ENCODE measurements around the gene CDC27.
"Not testable (repeated sequence)": the region's sequence is repeated elsewhere in the genome, so short reads cannot be mapped to it uniquely, and the experiment has no call there.

Gene CDC27

DNA sequence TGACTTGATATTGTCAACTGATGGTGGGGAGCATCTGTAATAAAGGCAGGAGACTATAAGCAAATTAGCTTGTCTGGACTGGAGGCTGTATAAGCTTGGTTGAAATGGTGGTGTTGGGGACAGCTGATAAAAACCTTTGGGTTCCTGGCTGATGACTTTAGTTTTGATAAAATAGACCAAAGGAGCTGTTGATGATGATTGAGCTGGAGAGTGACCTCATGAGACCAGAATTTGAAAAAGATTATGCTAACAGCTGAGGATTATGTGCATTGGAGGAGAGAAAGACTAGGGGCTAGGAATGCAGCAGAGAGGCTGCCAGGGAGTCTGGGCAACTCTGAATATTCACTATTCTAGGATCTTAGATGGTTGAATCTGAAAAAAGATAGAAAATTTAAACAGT, 8.7 kb upstream of the CDC27 start:
- in situ Hi-C loops (cut with MboI; ENCODE audit: low sequenced_read_pairs) = no loop called here

DNA sequence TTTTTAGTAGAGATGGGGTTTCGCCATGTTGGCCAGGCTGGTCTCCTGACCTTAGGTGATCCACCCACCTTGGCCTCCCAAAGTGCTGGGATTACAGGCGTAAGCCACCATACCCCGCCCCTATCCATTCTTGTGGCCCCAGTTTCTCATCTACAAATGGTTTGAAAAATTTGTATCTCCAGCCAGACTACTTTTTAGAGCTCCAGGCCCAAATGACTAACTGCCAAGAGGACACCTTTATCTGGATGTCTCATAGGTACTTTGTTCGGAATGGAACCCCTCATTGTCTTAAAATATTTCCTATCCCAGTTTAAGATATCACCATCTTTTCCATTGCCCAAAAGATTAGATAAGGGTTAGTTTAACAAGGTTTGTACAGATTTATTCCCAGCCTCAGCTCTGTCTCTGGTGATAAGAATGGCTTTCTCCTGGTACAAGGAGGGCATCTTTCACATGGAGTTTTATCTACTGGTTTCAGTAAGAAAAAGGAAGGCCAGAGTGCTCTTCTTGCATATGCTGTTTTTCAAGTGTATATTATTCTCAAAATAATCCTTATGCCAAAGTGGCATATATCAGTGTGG, 4.9 kb upstream of the CDC27 start:
- in situ Hi-C loops (cut with MboI; ENCODE audit: low sequenced_read_pairs) = no loop called here

DNA sequence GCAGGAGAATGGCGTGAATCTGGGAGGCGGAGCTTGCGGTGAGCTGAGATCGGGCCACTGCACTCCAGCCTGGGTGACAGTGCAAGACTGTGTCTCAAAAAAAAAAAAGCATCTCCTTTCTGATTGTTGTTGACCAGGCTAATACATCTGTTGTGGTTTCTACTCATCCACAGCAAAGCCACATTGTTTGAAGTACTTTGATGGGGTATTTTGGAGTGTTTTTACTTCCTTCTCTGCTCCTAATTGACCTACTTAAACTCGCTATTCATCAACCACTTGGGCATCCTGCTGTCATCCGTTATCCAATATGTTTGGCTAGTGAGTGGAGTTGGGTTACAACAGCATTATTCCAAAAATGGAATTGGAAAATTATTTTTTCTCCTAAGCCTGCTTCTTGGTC, 3.5 kb upstream of the CDC27 start:
- in situ Hi-C loops (cut with MboI; ENCODE audit: low sequenced_read_pairs) = no loop called here

DNA sequence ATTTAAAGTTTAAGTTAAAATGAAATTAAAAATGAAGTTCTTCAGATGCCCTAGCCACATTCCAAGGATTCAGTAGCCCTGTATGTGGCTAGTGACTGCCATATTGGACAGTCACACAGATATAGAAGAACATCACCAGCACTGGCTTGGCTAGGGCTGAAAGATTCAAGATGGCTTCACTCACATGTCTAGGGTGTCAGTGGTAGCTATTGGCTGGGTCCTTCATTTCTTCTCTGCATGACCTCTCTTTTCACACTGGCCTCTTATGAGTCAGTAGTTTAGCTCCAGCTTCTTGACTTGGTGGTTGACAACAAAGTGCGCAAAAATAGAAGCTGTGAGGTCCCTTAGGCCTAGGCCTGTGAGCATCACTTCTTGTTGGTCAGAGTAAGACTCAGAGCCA, 1.7 kb upstream of the CDC27 start:
- in situ Hi-C loops (cut with MboI; ENCODE audit: low sequenced_read_pairs) = no loop called here

DNA sequence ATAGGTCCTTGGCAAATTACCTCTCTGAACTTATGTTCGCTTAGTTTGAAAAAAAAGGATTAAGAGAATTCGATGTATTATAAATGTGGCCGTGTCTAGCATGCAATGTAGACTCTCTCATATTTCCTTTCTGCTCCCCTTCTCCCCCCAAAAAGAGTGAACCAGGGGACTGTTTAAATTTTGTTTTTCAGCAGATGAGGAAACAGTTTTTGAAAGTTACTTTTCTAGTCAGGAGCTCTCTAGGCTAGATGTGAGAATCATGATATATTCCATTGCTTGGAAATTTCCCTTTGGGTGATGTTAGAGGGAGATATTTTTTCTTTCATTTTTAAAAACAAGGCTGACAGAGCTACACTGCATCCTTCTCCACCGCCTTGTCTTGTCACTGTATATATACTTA, 1.1 kb upstream of the CDC27 start:
- in situ Hi-C loops (cut with MboI; ENCODE audit: low sequenced_read_pairs) = no loop called here

DNA sequence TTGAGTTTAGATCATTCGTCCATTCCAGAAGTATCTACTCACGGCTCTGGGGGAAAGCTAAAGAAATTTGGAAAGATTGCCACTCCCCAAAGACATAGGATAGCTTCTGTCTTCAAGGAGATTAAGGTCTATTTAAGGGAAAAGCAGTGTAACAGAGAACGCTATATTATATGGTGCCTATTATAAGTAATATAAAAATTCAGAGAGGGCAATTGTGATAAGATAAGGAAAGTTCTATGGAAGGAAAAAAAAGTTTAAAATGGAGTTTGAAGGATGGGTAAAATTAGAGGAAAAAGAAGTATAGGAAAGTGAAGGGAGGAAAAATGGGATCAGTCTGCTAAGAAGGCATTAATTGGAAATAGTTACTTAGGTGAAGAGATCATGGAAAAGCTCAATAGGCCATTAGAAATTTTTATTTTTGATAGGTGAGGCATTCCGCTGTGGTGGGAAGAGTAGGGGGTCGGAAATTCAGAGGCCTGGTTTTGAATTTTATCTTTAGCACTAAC, 690 bp upstream of the CDC27 start:
- in situ Hi-C loops (cut with MboI; ENCODE audit: low sequenced_read_pairs) = no loop called here

DNA sequence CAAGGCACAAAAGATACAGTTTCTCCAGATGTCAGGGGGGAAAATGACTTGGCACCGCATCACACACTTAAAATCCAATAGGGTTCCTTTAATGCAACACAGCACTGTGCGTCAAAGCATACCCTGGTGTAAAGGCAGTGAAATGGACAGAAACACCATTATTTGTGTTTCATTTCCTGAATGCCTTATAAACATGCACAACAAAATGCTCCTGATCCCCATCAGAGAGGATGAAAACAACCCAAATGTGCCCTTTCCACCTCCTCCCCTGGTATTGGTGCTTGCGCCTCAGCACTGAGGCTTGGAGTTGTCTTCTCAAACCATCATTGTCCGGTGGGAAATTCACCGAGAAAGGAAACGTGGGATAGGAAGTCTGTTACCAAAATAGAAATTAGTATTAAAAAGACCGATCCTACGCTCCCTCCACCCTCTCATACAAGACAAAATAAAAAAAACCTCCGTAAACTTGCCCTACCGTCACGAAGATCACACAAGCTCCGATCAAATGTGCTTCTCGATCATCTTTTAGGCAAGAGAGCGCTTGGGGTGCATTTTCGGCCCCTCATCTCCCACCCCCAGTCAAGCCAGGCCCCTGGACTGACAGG, 722 bp downstream of the CDC27 start:
- in situ Hi-C loops (cut with MboI; ENCODE audit: low sequenced_read_pairs) = no loop called here

DNA sequence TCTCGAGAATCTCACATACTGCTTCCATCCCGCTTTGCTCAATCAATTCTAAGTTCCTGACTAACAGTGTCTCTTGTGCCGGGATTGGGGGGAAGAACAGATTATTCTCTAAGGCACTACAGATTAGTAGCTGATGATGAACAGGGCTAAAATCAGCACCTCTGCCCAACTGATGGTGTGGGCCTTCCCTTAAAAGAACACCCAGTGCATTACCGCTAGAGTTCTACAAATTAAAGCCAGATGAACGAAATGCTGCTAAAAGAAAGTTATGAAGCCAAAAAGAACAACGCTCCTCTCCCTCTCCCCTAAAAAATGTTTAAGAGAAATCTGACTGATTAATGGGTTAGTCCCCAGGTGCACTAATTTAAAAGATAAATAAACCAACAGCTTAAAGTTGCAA, 4.4 kb downstream of the CDC27 start:
- in situ Hi-C loops (cut with MboI; ENCODE audit: low sequenced_read_pairs) = no loop called here

DNA sequence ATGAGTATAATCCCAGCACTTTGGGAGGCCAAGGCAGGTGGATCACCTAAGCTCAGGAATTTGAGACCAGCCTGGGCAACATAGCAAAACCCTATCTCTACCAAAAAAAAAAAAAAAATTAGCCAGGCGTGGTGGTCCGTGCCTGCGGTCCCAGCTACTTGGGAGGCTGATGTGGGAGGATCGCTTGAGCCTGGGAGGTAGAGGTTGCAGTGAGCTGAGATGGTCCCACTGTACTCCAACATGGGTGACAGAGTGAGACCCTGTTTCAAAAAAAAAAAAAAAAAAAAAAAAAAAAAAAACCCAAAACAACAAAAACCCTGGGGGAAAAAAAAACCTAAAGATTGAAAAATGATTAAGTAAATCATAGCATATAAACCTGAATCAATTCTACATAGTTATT, 8.1 kb downstream of the CDC27 start:
- in situ Hi-C loops (cut with MboI; ENCODE audit: low sequenced_read_pairs) = not testable (repeated sequence)

DNA sequence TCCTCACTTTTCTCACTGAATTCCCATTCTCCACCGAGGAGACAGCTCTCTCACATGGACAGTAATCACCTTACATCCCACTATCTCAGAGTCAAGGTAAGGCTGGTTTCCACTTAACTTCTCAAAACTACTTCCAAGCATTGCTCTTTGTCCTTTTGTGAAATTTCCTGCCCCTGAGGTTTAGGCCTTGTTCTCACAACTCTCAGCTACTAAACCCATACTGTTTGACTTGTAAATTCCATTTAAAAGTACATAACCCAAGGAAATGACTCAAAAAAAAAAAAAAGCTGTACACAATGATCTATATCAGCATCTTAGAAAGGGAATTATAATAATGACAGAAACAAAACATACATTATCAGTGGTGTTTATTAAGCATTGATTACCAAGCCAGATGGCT, 8.8 kb downstream of the CDC27 start:
- in situ Hi-C loops (cut with MboI; ENCODE audit: low sequenced_read_pairs) = no loop called here

DNA sequence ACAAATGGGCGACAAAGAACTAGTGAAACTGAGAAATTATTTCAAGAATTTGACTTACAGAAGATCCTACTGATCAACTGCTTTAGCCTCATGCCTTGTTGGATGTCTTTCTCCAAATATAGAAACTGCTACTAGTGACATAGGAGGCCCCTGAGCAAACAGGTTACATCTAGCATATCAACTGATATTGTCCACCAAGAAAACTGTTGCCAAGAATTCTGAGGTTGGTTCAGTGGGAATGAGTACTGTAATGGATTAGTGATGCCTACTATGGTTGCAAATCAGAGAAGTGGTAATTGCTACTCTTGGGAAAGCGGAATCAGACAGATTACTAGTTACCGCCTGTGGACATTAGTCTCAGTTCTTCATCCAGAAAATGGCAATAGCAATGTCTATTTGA, 10.0 kb downstream of the CDC27 start:
- in situ Hi-C loops (cut with MboI; ENCODE audit: low sequenced_read_pairs) = no loop called here

DNA sequence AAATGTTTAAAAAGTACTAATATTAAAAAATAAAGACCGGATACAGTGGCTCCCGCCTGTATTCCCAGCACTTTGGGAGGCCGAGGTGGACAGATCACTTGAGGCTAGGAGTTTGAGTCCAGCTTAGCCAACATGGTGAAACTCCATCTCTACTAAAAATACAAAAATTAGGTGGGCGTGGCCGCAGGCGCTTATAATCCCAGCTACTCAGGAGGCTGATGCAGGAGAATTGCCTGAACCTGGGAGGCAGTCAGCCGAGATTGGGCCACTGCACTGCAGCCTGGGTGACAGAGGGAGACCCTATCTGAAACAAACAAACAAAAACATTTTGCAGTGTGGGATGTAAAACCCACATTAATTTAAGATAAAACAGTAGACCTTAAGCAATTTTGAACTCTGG, 11.8 kb downstream of the CDC27 start:
- in situ Hi-C loops (cut with MboI; ENCODE audit: low sequenced_read_pairs) = no loop called here

DNA sequence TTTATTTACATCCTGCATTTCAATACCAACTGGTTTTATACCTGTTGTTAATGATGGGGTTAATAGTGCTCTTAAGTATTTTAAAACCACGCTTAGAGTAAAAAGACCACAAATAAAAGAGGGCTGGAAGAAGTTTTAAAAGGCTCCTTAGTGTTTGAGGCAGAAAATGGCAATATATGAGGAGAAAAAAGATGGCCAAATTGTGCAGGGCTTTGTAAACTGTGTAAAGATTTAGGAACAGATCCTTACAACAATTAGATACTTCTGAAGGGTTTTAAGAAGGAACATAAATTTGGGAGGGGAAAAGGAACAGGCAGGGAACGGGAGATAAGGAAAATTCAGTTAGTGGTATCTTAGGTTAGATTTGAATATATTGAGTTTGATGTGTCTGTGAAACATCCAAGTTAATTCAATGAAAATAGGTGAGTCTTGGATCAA, 12.7 kb downstream of the CDC27 start:
- in situ Hi-C loops (cut with MboI; ENCODE audit: low sequenced_read_pairs) = no loop called here

DNA sequence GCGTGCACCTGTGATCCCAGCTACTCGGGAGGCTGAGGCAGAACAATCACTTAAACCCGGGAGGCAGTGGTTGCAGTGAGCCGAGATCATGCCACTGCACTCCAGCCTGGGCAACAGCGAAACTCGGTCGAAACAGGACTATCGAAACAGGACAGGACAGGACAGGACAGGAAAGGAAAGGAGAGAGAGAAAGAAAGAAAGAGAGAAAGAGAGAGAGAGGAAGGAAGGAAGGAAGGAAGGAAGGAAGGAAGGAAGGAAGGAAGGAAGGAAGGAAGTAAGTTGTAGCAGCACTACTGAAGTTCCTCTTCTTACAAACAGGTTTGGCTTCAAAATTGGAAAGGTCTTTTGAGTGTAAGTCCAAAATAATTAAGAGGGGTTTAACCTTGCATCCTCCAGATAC, 14.3 kb downstream of the CDC27 start:
- in situ Hi-C loops (cut with MboI; ENCODE audit: low sequenced_read_pairs) = not testable (repeated sequence)

DNA sequence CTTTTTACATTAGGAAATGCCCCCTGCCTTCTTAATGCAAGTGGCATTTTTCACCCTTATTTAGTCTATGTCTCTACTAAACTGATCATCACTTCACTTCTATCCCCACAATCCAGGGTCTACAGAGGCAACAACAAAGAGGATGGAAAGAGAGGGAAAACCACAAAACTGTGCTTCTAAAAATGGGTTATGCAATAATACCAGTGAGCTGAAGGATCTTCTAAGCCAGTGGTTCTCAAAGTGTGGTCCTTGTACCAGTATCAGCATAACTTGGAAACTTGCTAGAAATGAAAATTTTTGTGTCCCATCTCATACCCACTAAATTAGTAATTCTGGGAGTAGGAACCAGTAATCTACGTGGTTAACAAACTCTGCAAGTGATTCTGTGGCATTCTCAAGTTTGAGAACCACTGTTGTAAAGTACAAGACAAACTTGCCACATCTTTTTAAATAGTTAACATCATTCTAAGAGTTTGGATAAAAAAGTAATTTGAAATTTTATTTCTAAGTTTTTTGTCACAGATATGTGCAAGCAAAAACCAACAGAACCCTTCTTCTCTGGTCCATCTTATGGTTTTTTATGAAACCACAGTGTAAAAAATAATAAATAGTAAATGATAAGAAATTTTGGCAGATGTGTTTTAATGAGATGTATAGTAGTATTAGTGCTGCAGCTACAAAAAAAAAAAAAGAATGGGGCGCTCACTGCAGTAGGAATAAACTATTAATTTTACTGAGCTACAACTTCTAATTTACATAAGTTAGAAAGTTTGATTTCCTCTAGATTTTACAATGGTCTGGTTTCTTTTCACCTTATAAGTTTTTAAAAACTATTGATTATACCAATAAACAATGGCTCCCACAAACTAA, 16.2 kb downstream of the CDC27 start:
- in situ Hi-C loops (cut with MboI; ENCODE audit: low sequenced_read_pairs) = no loop called here

DNA sequence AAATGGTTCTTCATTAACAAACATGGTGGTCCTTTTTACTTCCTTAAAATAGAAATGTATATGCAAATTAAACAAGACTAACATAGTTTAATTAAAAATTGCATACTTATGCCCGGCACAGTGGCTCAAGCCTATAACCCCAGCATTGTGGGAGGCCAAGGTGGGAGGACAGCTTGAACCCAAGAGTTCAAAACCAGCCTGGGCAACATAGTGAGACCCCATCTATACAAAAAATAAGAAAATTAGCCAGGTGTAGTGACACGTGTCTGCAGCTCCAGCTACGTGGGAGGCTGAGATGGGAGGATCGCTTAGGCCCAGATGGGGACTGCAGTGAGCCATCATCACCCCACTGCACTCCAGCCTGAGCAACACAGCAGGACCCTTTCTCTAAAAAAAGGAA, 18.4 kb downstream of the CDC27 start:
- in situ Hi-C loops (cut with MboI; ENCODE audit: low sequenced_read_pairs) = no loop called here

DNA sequence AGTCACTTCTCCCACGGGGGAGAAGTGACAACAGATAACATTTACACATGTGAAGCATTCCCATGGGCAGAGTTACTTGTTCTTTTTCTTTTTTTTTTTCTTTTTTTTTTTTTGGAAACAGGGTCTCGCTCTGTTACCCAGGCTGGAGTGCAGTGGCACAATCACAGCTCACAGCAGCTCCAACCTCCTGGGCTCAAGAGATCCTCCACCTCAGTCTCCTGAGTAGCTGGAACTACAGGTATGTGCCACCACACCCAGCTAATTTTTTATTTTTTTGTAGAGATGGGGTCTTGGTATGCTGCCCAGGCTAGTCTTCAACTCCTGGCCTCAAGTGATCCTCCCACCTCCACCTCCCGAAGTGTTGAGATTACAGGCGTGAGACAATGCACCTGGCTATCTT, 20.2 kb downstream of the CDC27 start:
- in situ Hi-C loops (cut with MboI; ENCODE audit: low sequenced_read_pairs) = not testable (repeated sequence)

DNA sequence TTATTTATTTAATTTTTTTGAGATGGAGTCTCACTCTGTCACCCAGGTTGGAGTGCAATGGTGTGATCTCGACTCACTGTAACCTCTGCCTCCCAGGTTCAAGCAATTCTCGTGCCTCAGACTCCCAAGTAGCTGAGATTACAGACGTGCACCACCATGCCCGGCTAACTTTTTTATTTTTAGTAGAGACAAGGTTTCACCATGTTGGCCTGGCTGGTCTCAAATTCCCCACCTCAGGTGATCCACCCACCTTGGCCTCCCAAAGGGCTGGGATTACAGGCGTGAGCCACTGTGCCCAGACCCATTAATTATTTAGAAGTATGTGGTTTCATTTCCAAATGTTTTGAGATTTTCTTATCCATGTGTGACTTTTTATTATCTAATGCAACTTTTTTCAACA, 22.2 kb downstream of the CDC27 start:
- in situ Hi-C loops (cut with MboI; ENCODE audit: low sequenced_read_pairs) = not testable (repeated sequence)

DNA sequence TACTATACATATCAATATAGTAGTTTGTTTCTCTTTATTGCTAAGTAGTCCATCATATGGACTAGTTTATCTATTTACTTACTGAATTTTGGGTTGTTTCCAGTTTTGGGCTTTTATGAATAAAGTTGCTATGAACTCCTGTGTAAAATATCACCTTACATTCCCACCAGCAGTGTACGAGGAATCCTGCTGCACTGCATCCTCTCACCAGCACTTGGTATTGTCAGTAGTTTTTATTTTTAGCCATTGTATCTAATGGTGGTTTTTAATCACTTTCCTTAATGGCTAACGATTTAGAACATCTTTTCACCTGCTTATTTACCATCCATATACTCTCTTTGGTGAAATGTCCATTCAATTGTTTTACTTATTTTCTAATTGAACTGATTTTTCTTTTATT, 24.0 kb downstream of the CDC27 start:
- in situ Hi-C loops (cut with MboI; ENCODE audit: low sequenced_read_pairs) = no loop called here

DNA sequence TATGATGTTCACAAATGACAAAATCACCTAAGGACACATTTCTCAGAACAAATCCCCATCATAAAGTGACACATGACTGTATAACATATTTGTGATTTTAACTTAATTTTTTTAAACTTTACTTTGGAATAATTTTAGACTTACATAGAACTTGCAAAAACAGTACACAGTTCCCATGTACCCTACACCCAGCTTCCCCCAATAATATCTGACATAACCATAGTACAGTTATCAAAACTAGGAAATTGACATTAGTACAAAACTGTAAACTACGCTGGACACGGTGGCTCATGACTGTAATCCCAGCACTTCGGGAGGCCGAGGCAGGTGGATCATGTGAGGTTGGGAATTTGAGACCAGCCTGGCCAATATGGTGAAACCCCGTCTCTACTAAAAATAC, 24.8 kb downstream of the CDC27 start:
- in situ Hi-C loops (cut with MboI; ENCODE audit: low sequenced_read_pairs) = no loop called here

DNA sequence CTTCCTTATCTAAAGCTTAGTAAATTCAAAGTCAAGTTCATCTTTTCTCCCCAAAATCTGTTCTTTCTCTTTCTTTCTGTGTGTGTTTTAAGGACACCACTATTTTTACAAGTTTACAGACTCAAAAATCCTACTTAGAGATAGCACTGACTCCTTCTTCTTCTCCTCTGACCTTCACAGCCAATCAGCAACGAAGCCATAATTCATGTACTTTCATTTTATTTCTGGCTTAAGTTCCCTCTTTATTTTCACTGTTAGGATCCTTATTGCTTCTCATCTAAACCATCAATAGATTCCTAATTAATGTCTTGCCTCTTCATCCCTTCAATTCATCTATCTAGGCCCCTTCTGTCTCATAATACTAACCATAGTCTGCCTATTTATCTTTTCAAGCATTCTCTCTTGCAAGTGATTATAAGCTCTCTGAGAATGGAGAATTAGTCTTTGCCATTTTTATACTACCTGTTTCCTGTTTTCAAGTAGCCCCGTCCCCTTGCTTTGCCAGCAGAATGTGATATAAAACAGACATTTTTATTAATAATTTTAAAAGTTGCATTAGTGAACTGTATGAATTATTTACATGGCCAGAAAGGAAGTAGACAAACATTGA, 27.0 kb downstream of the CDC27 start:
- in situ Hi-C loops (cut with MboI; ENCODE audit: low sequenced_read_pairs) = no loop called here

DNA sequence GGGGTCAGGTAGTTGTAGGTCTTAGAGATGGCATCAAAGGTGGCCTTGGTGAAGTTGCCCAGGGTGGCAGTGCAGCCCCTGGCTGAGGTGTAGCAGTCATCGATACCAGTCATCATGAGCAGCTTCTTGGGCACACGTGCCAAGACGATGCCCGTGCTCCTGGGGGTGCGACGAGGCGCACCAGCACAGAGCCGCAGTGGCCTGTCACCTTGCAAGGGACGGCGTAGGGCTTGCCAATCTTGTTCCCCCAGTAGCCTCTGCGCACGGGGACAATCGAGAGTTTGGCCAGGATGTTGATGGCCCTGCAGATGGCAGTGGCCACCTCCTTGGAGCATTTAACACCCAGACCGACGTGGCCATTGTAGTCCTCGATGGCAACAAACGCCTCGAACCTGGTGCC, 29.8 kb downstream of the CDC27 start:
- in situ Hi-C loops (cut with MboI; ENCODE audit: low sequenced_read_pairs) = no loop called here
